Activated CD8-positive, alpha-beta memory T cell treated with anti-CD3 and anti-CD28 coated beads, Interleukin-2, amount 50 U/mL, for 4 hours (primary cell): ENCODE data around the gene C3AR1.
A peak's percentile ranks its signal among the peaks of the same experiment; 100 is the strongest.
"Not testable (repeated sequence)": the region's sequence is repeated elsewhere in the genome, so short reads cannot be mapped to it uniquely, and the experiment has no call there.

Experiments
- DNase-seq: peaks from one replicate; pipeline ENCODE4 v3.0.0-alpha.2; 2020

Gene C3AR1

DNA sequence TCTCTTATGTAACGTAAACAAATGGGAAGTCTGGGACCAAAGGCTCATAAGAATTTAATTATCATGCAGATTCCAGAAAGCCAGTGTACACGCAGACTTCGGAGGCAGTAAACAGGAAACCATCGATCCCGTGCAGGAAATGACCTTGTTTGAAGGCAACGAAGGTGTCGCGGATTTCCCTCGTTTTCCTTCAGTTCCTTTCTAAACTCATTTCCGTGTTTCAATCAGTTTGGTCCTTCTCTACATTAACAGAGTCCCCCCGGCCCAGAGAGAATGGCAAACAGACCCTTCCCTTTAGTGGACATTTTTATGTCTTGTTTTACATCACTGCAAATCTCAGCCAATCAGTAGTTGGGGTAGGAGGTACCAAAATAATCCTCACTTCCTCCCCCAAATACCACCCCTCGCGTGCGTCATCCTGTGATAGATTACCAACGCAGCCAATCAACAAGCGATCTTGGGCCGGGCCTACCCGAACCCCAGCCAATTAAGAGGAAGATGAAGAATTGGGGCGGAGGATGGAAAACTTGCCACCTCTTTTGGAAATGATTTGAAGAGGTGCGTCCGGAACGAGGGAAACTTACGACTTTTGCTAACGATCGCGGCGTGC lies 39.8 kb downstream of the C3AR1 start:
- peak; percentile 92 for DNase-seq

DNA sequence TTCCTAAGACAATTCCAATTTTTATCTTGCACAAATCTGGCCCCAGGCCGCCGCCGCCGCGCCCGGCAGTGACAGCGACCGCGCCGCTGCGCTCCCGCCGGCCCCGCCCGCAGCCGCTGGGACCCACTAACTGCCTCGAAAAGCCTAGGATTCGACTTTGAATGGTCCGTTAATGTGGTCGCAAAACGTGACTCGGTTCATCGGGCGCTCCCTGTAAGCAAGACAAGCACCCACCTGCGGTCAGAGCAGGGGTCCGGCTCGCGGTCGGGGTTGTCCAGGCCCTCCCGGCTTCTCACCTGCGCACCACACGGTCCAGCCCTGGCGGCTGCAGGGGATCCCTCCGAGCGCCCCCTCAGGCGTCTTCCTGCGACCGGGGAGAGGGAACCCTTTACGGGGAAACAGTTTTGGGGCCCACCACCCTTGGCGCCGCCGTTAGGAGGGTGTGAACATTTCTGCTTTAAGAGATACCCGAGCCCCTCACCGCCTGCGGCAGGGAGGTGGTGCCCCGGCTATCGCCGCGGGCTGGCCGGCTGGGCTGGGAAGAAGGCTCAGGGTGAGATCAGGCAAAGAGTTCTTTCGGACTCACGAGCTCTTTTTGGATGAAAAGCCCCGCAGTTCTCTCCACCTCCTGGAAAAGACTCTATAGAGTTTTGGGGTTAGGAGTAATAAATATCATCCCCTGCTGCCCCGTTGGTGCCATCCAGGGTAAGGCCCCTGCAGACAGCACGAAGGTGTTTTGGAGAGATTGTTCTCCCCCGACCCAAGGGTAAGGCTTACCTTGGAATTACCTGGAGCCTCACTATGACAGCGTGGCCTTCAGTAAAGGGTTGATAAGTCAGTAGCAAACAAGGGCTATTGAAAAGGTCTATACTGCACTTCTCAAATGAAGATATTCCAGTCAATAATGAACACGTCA lies 47.2 kb downstream of the C3AR1 start:
- peak; percentile 24 for DNase-seq

DNA sequence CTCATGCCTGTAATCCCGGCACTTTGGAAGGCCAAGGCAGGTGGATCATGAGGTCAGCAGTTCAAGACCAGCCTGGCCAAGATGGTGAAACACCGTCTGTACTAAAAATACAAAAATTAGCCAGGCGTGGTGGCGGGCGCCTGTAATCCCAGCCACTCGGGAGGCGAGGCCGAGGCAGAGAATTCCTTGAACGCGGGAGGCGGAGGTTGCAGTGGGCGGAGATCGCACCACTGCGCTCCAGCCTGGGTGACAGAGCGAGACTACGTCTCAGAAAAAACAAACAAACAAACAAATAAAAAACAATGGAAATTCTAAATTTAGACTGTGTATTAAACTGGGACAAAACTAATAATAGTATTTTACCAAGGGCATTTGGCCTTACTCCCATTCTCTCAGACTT lies 47.9 kb downstream of the C3AR1 start:
- not testable (repeated sequence) for DNase-seq

DNA sequence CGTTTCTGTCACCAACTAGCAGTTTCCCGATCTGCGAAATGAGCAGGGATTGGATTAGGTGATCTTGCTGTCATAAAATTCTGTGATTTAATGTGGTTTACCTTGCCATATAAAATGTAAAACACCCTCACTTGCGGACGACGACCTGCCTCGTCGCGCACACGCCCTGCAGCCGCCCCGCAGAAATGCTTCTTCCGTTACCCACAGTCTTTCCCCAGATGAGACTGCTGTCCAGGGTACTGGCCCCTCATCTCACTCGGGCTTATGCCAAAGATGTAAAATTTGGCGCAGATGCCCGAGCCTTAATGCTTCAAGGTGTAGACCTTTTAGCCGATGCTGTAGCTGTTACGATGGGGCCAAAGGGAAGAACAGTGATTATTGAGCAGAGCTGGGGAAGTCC lies 51.3 kb downstream of the C3AR1 start:
- DNase-seq = no peak

DNA sequence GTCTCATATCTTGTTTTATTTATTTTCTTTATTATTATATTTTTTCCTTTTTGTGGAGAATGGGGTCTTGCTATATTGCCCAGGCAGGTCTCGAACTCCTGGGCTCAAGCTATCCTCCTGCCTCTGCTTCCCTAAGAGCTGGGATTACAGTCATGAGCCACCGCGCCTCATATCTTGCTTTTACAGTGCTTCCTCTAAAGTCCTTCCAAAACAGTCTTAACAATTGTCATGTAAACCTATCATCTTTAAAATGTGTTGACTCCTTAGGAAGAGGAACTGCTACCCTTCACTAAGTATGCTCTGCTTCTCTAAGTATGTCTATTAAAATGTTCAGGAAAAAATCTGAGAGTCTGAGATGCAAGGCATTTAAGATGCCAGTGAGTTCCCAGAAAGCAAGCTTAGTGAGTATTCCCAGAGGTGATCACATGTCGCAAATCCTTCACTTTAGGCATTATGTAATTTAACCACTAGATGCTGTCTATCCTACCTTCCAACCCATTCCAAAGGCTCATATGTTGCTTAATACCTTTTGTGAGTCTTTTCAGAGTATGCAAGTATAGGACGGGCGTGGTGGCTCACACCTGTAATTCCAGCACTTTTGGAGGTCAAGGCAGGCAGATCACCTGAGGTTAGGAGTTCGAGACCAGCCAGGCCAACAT lies 53.4 kb downstream of the C3AR1 start:
- no peak for DNase-seq

DNA sequence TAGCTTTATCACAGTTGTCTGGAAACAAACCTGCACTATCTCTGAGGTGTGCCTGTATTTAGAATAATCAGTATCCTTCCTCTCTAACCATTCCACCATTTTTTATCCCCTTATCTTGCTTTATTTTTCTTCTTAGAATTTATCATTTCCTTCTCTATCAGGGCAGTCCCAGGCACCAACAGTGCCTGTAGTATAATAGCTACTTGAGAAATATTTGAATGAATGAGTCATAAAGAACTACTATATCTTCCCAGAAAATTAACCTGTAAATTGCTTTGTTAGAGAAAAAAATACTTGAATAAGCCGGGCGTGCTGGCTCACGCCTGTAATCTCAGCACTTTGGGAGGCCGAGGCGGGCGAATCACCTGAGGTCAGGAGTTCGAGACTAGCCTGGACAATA lies 54.8 kb downstream of the C3AR1 start:
- DNase-seq = no peak
